Measurements from ENCODE around the gene SNX25. TPM values are rescaled to one million over a fixed set of nuclear protein-coding genes. Genes with fewer than 3 reads are reported as not detected.

The SNX25 gene
- polyA plus RNA-seq, 1 of the 3 experiments (the other 2 are of a cell fraction) = 8.5 TPM

DNA sequence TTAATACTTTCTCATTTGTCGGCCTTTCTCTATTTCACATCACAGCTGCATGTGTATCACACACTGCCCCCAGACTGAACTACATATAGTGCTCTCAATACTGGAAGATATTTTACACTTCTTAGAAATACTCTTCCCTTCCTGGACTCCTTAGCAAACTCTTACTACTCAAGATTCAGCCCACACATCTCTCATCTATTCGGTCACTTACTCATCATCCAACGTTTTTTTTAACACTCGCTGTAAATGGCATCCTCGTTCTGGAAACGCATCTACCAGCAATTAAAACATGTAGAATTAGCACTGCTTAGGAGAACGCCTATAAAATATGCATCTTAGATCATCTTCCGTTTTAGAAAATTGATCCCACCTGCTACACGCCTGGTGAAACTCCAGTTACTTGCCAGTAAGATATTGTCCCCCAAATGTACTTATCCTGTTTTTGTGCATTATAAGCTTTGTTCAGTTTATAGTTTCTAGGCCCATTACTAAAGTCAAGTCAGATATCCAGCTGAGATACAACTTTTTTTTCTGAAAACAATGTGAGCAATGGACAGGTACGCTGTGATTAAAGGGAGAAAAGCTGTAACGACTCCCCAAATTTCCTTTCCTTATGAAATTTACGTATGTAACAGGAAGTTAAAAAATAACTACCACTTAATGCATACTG, 185.3 kb downstream of the SNX25 start (continued):
- TF ChIP-seq, protein P1, sequence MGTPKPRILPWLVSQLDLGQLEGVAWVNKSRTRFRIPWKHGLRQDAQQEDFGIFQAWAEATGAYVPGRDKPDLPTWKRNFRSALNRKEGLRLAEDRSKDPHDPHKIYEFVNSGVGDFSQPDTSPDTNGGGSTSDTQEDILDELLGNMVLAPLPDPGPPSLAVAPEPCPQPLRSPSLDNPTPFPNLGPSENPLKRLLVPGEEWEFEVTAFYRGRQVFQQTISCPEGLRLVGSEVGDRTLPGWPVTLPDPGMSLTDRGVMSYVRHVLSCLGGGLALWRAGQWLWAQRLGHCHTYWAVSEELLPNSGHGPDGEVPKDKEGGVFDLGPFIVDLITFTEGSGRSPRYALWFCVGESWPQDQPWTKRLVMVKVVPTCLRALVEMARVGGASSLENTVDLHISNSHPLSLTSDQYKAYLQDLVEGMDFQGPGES (IDR thresholded peaks at IDR 0.05; ENCODE audit: low read depth, low read length) = no peak

DNA sequence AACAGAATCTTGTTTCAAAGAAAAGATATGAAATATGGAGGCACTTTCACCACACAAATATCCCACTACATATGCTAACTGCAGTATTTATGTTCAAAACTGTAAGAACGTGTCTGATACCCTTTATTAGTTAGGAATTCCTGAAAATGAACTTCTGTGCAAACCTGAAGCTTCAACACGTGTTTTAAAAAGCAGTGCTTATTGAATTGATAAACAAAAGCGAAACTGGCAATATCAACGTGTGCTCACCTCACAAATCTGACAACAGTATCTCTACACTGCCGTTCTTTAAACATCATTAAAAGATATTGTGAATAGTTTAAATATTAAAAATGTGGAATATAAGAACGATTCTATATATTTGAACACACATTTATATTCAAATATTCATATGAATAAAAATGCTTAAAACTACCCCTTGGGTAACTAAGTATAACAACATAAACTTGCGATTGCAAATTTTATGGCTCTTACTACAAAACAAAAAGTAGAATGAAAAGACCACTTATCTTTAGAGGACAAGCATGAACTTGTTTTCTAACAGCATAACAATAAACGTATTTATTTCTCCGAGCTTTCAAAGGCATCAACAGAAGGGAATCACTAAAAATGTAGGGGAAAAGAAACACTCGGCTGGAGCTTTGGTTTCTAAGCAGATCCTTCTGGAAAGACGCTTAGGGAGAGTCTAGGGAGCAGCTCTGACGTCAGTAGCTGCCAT, 186.0 kb downstream of the SNX25 start, which contains the start of gene LRP2BP:
TSS of gene LRP2BP (minus strand) at position 687 of the 718 bp plus-strand sequence. CDS start 17,738 bp downstream, outside the sequence.
- Histone ChIP-seq H3F3A (replicated peaks; ENCODE audit: insufficient read depth) (peaks cover 4% of the 10 kb centered on the region), H3K4me3 (ENCODE audit: low read depth in 2 of 2, low read length in 1 of 2) (peak within 1 kb of the TSS; percentile 74 to 78), H3K4me1 (ENCODE audit: control insufficient read depth in 1 of 2, insufficient read depth in 2 of 2, low read depth in 1 of 2, low read length in 1 of 2) (peaks cover 6 to 8% of the 10 kb centered on the region in 2 experiments; a peak in 3 of 4 replicates), H4K20me1 (ENCODE audit: insufficient read depth) (no peaks in the 10 kb centered on the region), H2AFZ (ENCODE audit: low read depth) (peak within 1 kb of the TSS; percentile 74), H3K9me3 (no peaks in the 10 kb centered on the region), H3K4me2 (peak within 1 kb of the TSS; percentile 99), H3K27me3 (ENCODE audit: insufficient read depth) (no peaks in the 10 kb centered on the region), H3K9me2 (no peaks in the 10 kb centered on the region), H3K36me3 (replicated peaks in 1 of 2; ENCODE audit: control insufficient read depth in 1 of 2, insufficient read depth in 2 of 2, low read length in 1 of 2) (peaks cover 21 to 26% of the 10 kb centered on the region in 2 experiments), H3K79me2 (ENCODE audit: insufficient read depth) (0 out of 2 replicates have a peak, but pooled peaks cover 8% of the 10 kb centered on the region), H3K27ac (ENCODE audit: low read depth in 2 of 2, low read length in 1 of 2) (peak within 1 kb of the TSS; percentile 94 to 98), H3K9ac (peak within 1 kb of the TSS; percentile 90)
- TF ChIP-seq, protein P1 (IDR thresholded peaks at IDR 0.05; ENCODE audit: low read depth, low read length) = no peak
- no peak for TF ChIP-seq MEF2A (IDR thresholded peaks at IDR 0.05; ENCODE audit: borderline replicate concordance, low read depth)
- peak; percentile 41; the same call in 1 of the 2 replicates for TF ChIP-seq MXI1 (IDR thresholded peaks at IDR 0.05; ENCODE audit: low read depth, low read length)
- no peak for TF ChIP-seq EZH2phosphoT487 (IDR thresholded peaks at IDR 0.05; ENCODE audit: borderline replicate concordance, low read depth)
- no peak for TF ChIP-seq NFIC (IDR thresholded peaks at IDR 0.05; ENCODE audit: borderline replicate concordance)
- TF ChIP-seq, protein P2, sequence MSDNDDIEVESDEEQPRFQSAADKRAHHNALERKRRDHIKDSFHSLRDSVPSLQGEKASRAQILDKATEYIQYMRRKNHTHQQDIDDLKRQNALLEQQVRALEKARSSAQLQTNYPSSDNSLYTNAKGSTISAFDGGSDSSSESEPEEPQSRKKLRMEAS (IDR thresholded peaks at IDR 0.05; ENCODE audit: low read depth) = no peak
- 0 out of 2 replicates have a peak, but pooled peaks have one; percentile 1 for TF ChIP-seq RAD21 (IDR thresholded peaks at IDR 0.05; ENCODE audit: low read length)
- peak; percentile 58; the same call in 1 of the 2 replicates for TF ChIP-seq POLR2AphosphoS5 (IDR thresholded peaks at IDR 0.05; ENCODE audit: low read depth, low read length)
- peak; percentile 57; the same call in 1 of the 2 replicates for TF ChIP-seq GABPA (IDR thresholded peaks at IDR 0.05; ENCODE audit: low read depth)
- peak; percentile 73 for TF ChIP-seq RFX5 (IDR thresholded peaks at IDR 0.05; ENCODE audit: low read length)
- TF ChIP-seq, protein P3, sequence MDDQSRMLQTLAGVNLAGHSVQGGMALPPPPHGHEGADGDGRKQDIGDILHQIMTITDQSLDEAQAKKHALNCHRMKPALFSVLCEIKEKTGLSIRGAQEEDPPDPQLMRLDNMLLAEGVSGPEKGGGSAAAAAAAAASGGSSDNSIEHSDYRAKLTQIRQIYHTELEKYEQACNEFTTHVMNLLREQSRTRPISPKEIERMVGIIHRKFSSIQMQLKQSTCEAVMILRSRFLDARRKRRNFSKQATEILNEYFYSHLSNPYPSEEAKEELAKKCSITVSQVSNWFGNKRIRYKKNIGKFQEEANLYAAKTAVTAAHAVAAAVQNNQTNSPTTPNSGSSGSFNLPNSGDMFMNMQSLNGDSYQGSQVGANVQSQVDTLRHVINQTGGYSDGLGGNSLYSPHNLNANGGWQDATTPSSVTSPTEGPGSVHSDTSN (IDR thresholded peaks at IDR 0.05) = no peak
- 16% methylated on average over 11 of the region's 12 CpGs for WGBS (ENCODE audit: low lambda C conversion rate)
- ChIA-PET POLR2A (interaction anchor here (0.7 to 2.2 kb wide), 8 partner anchors 10 to 661 kb away, joined by 3 to 14 read pairs (median 4); partner anchors contain the start of genes CENPU, SLC25A4 and UFSP2), CTCF (interaction anchor here (0.9 to 3.8 kb wide), 3 partner anchors 187 to 642 kb away, joined by 3 to 19 read pairs (median 13); partner anchors contain the start of gene SNX25)
- no peak for DNase-seq
